ENCODE results near the gene OR1A2. TPM values are rescaled to one million over a fixed set of nuclear protein-coding genes. Genes with fewer than 3 reads are reported as not detected.
A peak's percentile ranks its signal among the peaks of the same experiment; 100 is the strongest.
"Not testable (repeated sequence)": the region's sequence is repeated elsewhere in the genome, so short reads cannot be mapped to it uniquely, and the experiment has no call there.

The OR1A2 gene
- total RNA-seq, result not detected

- H3K4me3 Mint-ChIP-seq, result no peak within 1 kb of the TSS
These were observed at the start of gene OR1A2 for GRCh38 chr17:3197219-3197618. OR1A2 (plus strand) TSS chr17:3197519; CDS start chr17:3197519, 0 bp downstream.

GRCh38 chr17:3157218-3157617, 40.1 kb upstream of the OR1A2 start:
- DNase-seq (no peak), ATAC-seq (no peak)
- H3K4me1 Mint-ChIP-seq, result no peaks in the 10 kb centered on the region
- H3K27ac Mint-ChIP-seq, result no peak overlapping the region
- no peaks in the 10 kb centered on the region for H3K36me3 Mint-ChIP-seq
- H3K27me3 Mint-ChIP-seq, result peaks cover 10% of the 10 kb centered on the region
- no peaks in the 10 kb centered on the region for H3K9me3 Mint-ChIP-seq (ENCODE audit: low read depth)
- no peak overlapping the region for H3K4me3 Mint-ChIP-seq
- CTCF ChIA-PET, result interaction anchor here (0.7 kb wide), 1 partner anchor 1449 kb away, joined by 3 read pairs; no protein-coding TSS in a partner anchor

More at GRCh38 chr17:3197219-3197618, at the start of gene OR1A2:
- peaks cover 5% of the 10 kb centered on the region for H3K27me3 Mint-ChIP-seq
- DNase-seq (no peak), ATAC-seq (no peak)
- H3K36me3 Mint-ChIP-seq, result no peaks in the 10 kb centered on the region
- H3K9me3 Mint-ChIP-seq (ENCODE audit: low read depth), result peaks cover 5% of the 10 kb centered on the region
- H3K27ac Mint-ChIP-seq, result no peak within 1 kb of the TSS
- CTCF ChIA-PET, result no interaction called here
- H3K4me1 Mint-ChIP-seq, result no peaks in the 10 kb centered on the region

- no peak for ATAC-seq
- CTCF ChIA-PET, result no interaction called here
- Mint-ChIP-seq H3K9me3 (ENCODE audit: low read depth) (no peaks in the 10 kb centered on the region), H3K36me3 (no peaks in the 10 kb centered on the region), H3K4me3 (no peak overlapping the region), H3K27me3 (no peaks in the 10 kb centered on the region), H3K27ac (no peak overlapping the region), H3K4me1 (no peaks in the 10 kb centered on the region)
- no peak for DNase-seq
These were observed 29.7 kb upstream of the OR1A2 start for GRCh38 chr17:3167574-3167973.

GRCh38 chr17:3189961-3190360, 7.4 kb upstream of the OR1A2 start:
- no peak for ATAC-seq
- Mint-ChIP-seq H3K4me1 (no peaks in the 10 kb centered on the region), H3K9me3 (ENCODE audit: low read depth) (no peaks in the 10 kb centered on the region), H3K27ac (no peak overlapping the region), H3K36me3 (no peaks in the 10 kb centered on the region), H3K4me3 (no peak overlapping the region), H3K27me3 (peaks cover 10% of the 10 kb centered on the region)
- CTCF ChIA-PET, result interaction anchor here (1.3 kb wide), 1 partner anchor 13 kb away, joined by 3 read pairs; no protein-coding TSS in a partner anchor
- DNase-seq, result no peak

- no peaks in the 10 kb centered on the region for H3K36me3 Mint-ChIP-seq
- DNase-seq (no peak), ATAC-seq (no peak)
- CTCF ChIA-PET, result no interaction called here
- H3K9me3 Mint-ChIP-seq (ENCODE audit: low read depth), result no peaks in the 10 kb centered on the region
- no peak within 1 kb of the TSS for H3K4me3 Mint-ChIP-seq
- H3K4me1 Mint-ChIP-seq, result no peaks in the 10 kb centered on the region
- H3K27me3 Mint-ChIP-seq, result no peaks in the 10 kb centered on the region
- no peak within 1 kb of the TSS for H3K27ac Mint-ChIP-seq
These were observed 10.0 kb downstream of the OR1A2 start, which contains the start of gene OR1A1 for GRCh38 chr17:3207367-3207766. OR1A1 (plus strand) TSS chr17:3207667; CDS start chr17:3215621, 7,954 bp downstream.

- no peaks in the 10 kb centered on the region for H3K4me1 Mint-ChIP-seq
- DNase-seq (no peak), ATAC-seq (no peak)
- H3K27ac Mint-ChIP-seq, result no peak overlapping the region
- no peaks in the 10 kb centered on the region for H3K36me3 Mint-ChIP-seq
- no peaks in the 10 kb centered on the region for H3K27me3 Mint-ChIP-seq
- H3K4me3 Mint-ChIP-seq, result no peak overlapping the region
- CTCF ChIA-PET, result no interaction called here
- no peaks in the 10 kb centered on the region for H3K9me3 Mint-ChIP-seq (ENCODE audit: low read depth)
These were observed 11.2 kb downstream of the OR1A2 start for GRCh38 chr17:3208484-3208883.

- Mint-ChIP-seq H3K27ac (no peak overlapping the region), H3K4me1 (no peaks in the 10 kb centered on the region), H3K36me3 (no peaks in the 10 kb centered on the region), H3K27me3 (no peaks in the 10 kb centered on the region), H3K4me3 (no peak overlapping the region), H3K9me3 (ENCODE audit: low read depth) (peaks cover under 1% of the 10 kb centered on the region)
- ATAC-seq (no peak), DNase-seq (no peak)
- CTCF ChIA-PET, result no interaction called here
These were observed 15.7 kb downstream of the OR1A2 start for GRCh38 chr17:3213001-3213400.

- H3K4me1 Mint-ChIP-seq, result no peaks in the 10 kb centered on the region
- ATAC-seq, result no peak
- no peak overlapping the region for H3K4me3 Mint-ChIP-seq
- no peaks in the 10 kb centered on the region for H3K27me3 Mint-ChIP-seq
- DNase-seq, result no peak
- H3K27ac Mint-ChIP-seq, result no peak overlapping the region
- peaks cover 2% of the 10 kb centered on the region for H3K9me3 Mint-ChIP-seq (ENCODE audit: low read depth)
- CTCF ChIA-PET, result no interaction called here
- no peaks in the 10 kb centered on the region for H3K36me3 Mint-ChIP-seq
These were observed 16.3 kb downstream of the OR1A2 start for GRCh38 chr17:3213587-3213986.

GRCh38 chr17:3219978-3220377, 22.7 kb downstream of the OR1A2 start:
- H3K9me3 Mint-ChIP-seq (ENCODE audit: low read depth); H3K27me3 Mint-ChIP-seq; H3K4me3 Mint-ChIP-seq; DNase-seq; H3K36me3 Mint-ChIP-seq; CTCF ChIA-PET; H3K27ac Mint-ChIP-seq; ATAC-seq; H3K4me1 Mint-ChIP-seq: not testable (repeated sequence)

- ATAC-seq (no peak), DNase-seq (no peak)
- H3K9me3 Mint-ChIP-seq (ENCODE audit: low read depth), result peaks cover 5% of the 10 kb centered on the region
- CTCF ChIA-PET, result no interaction called here
- no peak overlapping the region for H3K27ac Mint-ChIP-seq
- H3K27me3 Mint-ChIP-seq, result peaks cover 6% of the 10 kb centered on the region
- peaks cover 10% of the 10 kb centered on the region for H3K4me1 Mint-ChIP-seq
- H3K4me3 Mint-ChIP-seq, result no peak overlapping the region
- H3K36me3 Mint-ChIP-seq, result no peaks in the 10 kb centered on the region
These were observed 24.5 kb downstream of the OR1A2 start for GRCh38 chr17:3221850-3222249.

GRCh38 chr17:3222505-3222904, 25.2 kb downstream of the OR1A2 start:
- no peaks in the 10 kb centered on the region for H3K36me3 Mint-ChIP-seq
- ATAC-seq (no peak), DNase-seq (no peak)
- H3K27ac Mint-ChIP-seq, result no peak overlapping the region
- H3K27me3 Mint-ChIP-seq, result peaks cover 6% of the 10 kb centered on the region
- peaks cover 10% of the 10 kb centered on the region for H3K4me1 Mint-ChIP-seq
- H3K4me3 Mint-ChIP-seq, result peak overlapping the region; percentile 67
- peaks cover 5% of the 10 kb centered on the region for H3K9me3 Mint-ChIP-seq (ENCODE audit: low read depth)
- CTCF ChIA-PET, result no interaction called here

GRCh38 chr17:3224721-3225352, 27.5 kb downstream of the OR1A2 start:
- H3K36me3 Mint-ChIP-seq; H3K27ac Mint-ChIP-seq; ATAC-seq; H3K4me3 Mint-ChIP-seq; CTCF ChIA-PET; DNase-seq; H3K4me1 Mint-ChIP-seq; H3K9me3 Mint-ChIP-seq (ENCODE audit: low read depth); H3K27me3 Mint-ChIP-seq: not testable (repeated sequence)

GRCh38 chr17:3232300-3232699, 35.0 kb downstream of the OR1A2 start:
- not testable (repeated sequence) for H3K27me3 Mint-ChIP-seq

GRCh38 chr17:3238685-3239084, 41.4 kb downstream of the OR1A2 start:
- H3K4me1 Mint-ChIP-seq; H3K27ac Mint-ChIP-seq; DNase-seq; CTCF ChIA-PET; H3K27me3 Mint-ChIP-seq; ATAC-seq; H3K9me3 Mint-ChIP-seq (ENCODE audit: low read depth); H3K36me3 Mint-ChIP-seq; H3K4me3 Mint-ChIP-seq: not testable (repeated sequence)

More at GRCh38 chr17:3232300-3232699, 35.0 kb downstream of the OR1A2 start:
- H3K9me3 Mint-ChIP-seq (ENCODE audit: low read depth); H3K27ac Mint-ChIP-seq; H3K4me3 Mint-ChIP-seq; H3K36me3 Mint-ChIP-seq; CTCF ChIA-PET; H3K4me1 Mint-ChIP-seq; ATAC-seq; DNase-seq: not testable (repeated sequence)

Data from activated CD8-positive, alpha-beta memory T cell treated with anti-CD3 and anti-CD28 coated beads, Interleukin-2, amount 10 ng/mL, durations not matched to agents 7 days and 5 days (primary cell).